ENCODE results near the gene C9orf40.

The C9orf40 gene

GRCh38 chr9:74940600-74940999 lies 12.1 kb downstream of the C9orf40 start:
- no peak for DNase-seq (ENCODE audit: low spot score)

- DNase-seq (ENCODE audit: low spot score) = no peak
Observed at GRCh38 chr9:74935008-74935407, 17.7 kb downstream of the C9orf40 start.

GRCh38 chr9:74921737-74922136 lies 31.0 kb downstream of the C9orf40 start:
- no peak for DNase-seq (ENCODE audit: low spot score)

GRCh38 chr9:74920944-74921626 lies 31.6 kb downstream of the C9orf40 start:
- DNase-seq (ENCODE audit: low spot score) = no peak

- DNase-seq (ENCODE audit: low spot score) = no peak
Observed at GRCh38 chr9:74910036-74910435, 42.7 kb downstream of the C9orf40 start.

GRCh38 chr9:74908665-74909064 lies 44.0 kb downstream of the C9orf40 start:
- DNase-seq (ENCODE audit: low spot score) = no peak

- DNase-seq (ENCODE audit: low spot score) = no peak
Observed at GRCh38 chr9:74907085-74907484, 45.6 kb downstream of the C9orf40 start.

- DNase-seq (ENCODE audit: low spot score) = no peak
Observed at GRCh38 chr9:74901001-74901400, 51.7 kb downstream of the C9orf40 start.

All from CD4-positive, alpha-beta T cell treated with Interleukin-6 at 100 ng/mL for 8 hours (primary cell).